Neural progenitor cell (in vitro differentiated cells): ENCODE data around the gene CAP2.

Source experiments
- CTCF ChIP-seq: fragments of 200-600 bp; sonication (generic); IDR thresholded peaks from 2 replicates; pipeline ENCODE4 v1.5.1; 2017; ENCODE audit warnings: antibody characterized with exemption, mild to moderate bottlenecking
- EZH2 ChIP-seq: fragments of 200-600 bp; sonication (generic); IDR thresholded peaks from 2 replicates; pipeline ENCODE4 v1.6.1; 2017; ENCODE audit warnings: antibody characterized with exemption, mild to moderate bottlenecking, moderate library complexity
- EZH2phosphoT487 ChIP-seq: fragments of 200-600 bp; sonication (generic); IDR thresholded peaks from 2 replicates; pipeline ENCODE4 v1.6.1; 2017; ENCODE audit warnings: antibody characterized with exemption

GRCh38 chr6:17600527-17601385, 207.4 kb downstream of the CAP2 start:
- TF ChIP-seq CTCF (no peak), EZH2phosphoT487 (no peak), EZH2 (no peak)
